ENCODE data around the gene AEBP2.

- no peak for TF ChIP-seq CTCF (IDR thresholded peaks at IDR 0.05)
- TF ChIP-seq ZFX (IDR thresholded peaks at IDR 0.05; ENCODE audit: borderline replicate concordance), result no peak
Measured at GRCh38 chr12:19394385-19394784, 44.9 kb upstream of the AEBP2 start.
